RWPE2 (cell line): ENCODE data around the gene TSPEAR.

Experiments
- ATAC-seq: fragments of 200-7000 bp; cut with Tn5 transposase; 3 replicates; pipeline ENCODE4 v1.9.1; 2021; ENCODE audit warnings: low read depth
- DNase-seq: peaks from one replicate; pipeline ENCODE4 v3.0.0-alpha.2; 2020; ENCODE audit warnings: low spot score
- H3K27ac ChIP-seq: fragments of 450-650 bp; 2 replicates; pipeline ENCODE4 v1.5.1; 2017; ENCODE audit warnings: mild to moderate bottlenecking; ENCODE audit not compliant: poor library complexity, severe bottlenecking
- H3K27me3 ChIP-seq: fragments of 250-450 bp; sonication (Bioruptor Pico); 2 replicates; pipeline ENCODE4 v1.5.1; 2021; ENCODE audit warnings: mild to moderate bottlenecking, moderate library complexity; ENCODE audit not compliant: insufficient read depth, poor library complexity, severe bottlenecking
- H3K36me3 ChIP-seq: fragments of 250-450 bp; sonication (Bioruptor Pico); 2 replicates; pipeline ENCODE4 v1.5.1; 2020; ENCODE audit warnings: low read depth, mild to moderate bottlenecking, moderate library complexity
- H3K4me1 ChIP-seq: fragments of 250-450 bp; sonication (Bioruptor Pico); 2 replicates; pipeline ENCODE4 v1.5.1; 2021; ENCODE audit warnings: mild to moderate bottlenecking, moderate library complexity; ENCODE audit not compliant: insufficient read depth, poor library complexity, severe bottlenecking
- H3K4me3 ChIP-seq: fragments of 250-450 bp; sonication (Bioruptor Pico); 2 replicates; pipeline ENCODE4 v1.5.1; 2021; ENCODE audit warnings: mild to moderate bottlenecking, moderate library complexity; ENCODE audit not compliant: severe bottlenecking
- H3K9me3 ChIP-seq: fragments of 250-450 bp; sonication (Bioruptor Pico); 2 replicates; pipeline ENCODE4 v1.5.1; 2021; ENCODE audit warnings: mild to moderate bottlenecking, moderate library complexity; ENCODE audit not compliant: severe bottlenecking
- CTCF ChIP-seq: fragments of 450-650 bp; IDR thresholded peaks from one replicate; pipeline ENCODE4 v1.5.1; 2017; ENCODE audit warnings: mild to moderate bottlenecking, moderate library complexity; ENCODE audit not compliant: poor library complexity, severe bottlenecking

The TSPEAR gene

DNA sequence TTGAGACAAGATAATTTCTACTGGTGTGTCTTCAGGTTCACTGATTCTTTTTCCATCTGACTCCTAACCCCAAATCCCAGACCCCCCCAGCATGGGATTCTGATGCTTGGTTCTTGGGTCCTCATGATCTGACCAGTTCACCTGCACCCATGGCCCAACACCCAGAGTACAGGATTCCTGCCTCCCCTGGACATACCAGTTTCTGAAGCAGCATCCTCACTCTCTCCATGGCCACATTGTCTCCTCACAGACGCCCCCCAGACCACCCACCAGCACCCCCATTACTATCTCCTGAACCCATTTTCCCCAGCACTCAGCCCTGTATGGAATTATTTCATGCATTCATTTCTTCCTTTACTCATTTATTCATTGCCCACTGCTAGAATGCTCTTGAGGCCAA lies 54.5 kb downstream of the TSPEAR start:
- Histone ChIP-seq H3K4me3 (no peak overlapping the region), H3K36me3 (no peaks in the 10 kb centered on the region), H3K27me3 (peaks cover 14% of the 10 kb centered on the region), H3K9me3 (no peaks in the 10 kb centered on the region), H3K27ac (no peak overlapping the region), H3K4me1 (no peaks in the 10 kb centered on the region)
- no peak for DNase-seq
- no peak for ATAC-seq
- no peak for TF ChIP-seq CTCF

DNA sequence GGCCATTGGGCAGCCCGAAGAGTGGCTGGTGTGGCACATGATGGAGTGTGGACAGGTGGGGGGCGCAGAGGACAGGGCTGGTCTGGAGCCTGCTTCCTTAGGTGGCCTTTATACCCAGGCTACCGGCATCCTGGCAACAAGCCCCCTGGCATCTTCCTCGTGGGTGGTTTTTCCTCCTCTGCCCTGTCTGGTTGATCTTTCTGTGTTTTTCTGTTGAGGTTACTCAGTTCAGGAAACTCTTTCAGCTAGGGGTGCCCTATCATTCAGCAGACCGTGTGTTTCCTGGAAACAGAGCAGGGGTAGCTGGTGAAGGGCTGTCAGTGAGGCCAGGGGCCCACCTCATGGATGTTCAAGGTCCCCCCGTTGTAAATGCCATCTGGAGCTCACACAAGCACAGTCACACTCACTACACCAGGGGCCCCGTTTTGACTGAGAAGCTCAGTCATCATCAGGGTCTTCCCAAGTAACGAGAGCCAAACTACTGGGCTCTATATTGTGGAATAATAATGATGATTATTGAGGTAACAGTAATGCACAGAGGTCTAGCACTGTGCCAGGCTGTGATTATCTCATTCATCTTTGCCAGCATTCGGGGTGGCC lies 56.7 kb downstream of the TSPEAR start, which contains the start of gene KRTAP12-4:
KRTAP12-4 (minus strand) TSS at position 84 of the 600 bp plus-strand sequence; CDS start at position 39, 45 bp downstream.
- Histone ChIP-seq H3K9me3 (no peaks in the 10 kb centered on the region), H3K4me3 (no peak within 1 kb of the TSS), H3K27ac (no peak within 1 kb of the TSS), H3K4me1 (no peaks in the 10 kb centered on the region), H3K27me3 (peaks cover 8% of the 10 kb centered on the region), H3K36me3 (no peaks in the 10 kb centered on the region)
- DNase-seq (no peak), ATAC-seq (no peak)
- no peak for TF ChIP-seq CTCF

DNA sequence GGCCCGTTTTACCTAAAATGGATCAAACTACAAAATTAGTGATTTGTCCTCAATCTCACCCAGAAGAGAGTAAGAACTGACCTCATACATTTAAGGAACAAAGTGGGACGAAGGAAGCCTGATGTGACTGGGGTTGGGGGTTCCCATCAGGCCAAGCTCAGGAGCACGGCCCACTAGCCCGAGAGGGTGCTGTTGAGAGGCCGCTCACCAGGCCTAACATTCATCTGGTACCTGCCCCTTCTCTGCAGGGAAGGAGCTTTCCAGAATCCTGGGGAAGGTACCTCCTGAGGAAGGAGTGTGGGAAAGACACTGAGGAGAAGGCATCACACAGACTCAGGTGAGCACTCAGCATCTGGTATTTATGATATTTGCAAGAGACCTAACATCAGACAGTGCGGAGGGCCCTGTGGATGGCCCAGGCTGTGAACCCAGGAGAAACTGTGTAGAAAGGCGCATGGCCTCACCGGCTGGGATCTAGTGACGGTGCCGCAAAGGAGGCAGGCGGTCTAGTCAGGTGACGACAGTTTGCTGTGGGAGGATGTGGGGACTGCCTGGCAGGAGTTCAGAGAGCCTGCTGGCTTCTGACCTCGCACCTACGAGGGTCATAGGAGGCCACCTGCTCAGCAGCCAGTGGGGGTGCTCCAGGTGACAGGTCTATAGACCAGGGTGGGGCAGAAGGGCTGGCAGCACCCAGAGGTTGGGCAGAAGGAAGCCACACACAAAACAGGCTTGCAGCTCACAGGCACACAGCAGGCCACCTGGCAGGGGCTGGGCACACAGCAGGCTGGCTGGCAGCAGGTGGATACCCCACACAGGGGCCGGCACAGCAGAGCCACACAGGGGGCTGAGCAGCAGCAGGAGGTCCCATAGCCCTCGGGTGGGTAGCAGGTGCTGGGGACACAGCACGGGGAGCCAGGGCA lies 57.5 kb downstream of the TSPEAR start:
- H3K9me3 ChIP-seq = no peaks in the 10 kb centered on the region
- DNase-seq (no peak), ATAC-seq (no peak)
- no peaks in the 10 kb centered on the region for H3K36me3 ChIP-seq
- H3K27ac ChIP-seq = no peak overlapping the region
- H3K27me3 ChIP-seq = peaks cover 6% of the 10 kb centered on the region
- H3K4me3 ChIP-seq = no peak overlapping the region
- TF ChIP-seq CTCF = no peak
- H3K4me1 ChIP-seq = no peaks in the 10 kb centered on the region

- Histone ChIP-seq H3K27me3 (peaks cover 6% of the 10 kb centered on the region), H3K36me3 (no peaks in the 10 kb centered on the region), H3K9me3 (no peaks in the 10 kb centered on the region), H3K4me1 (no peaks in the 10 kb centered on the region), H3K4me3 (no peak overlapping the region), H3K27ac (no peak overlapping the region)
- no peak for TF ChIP-seq CTCF
- ATAC-seq (no peak), DNase-seq (no peak)
Measured at GRCh38 chr21:44653123-44653522, 58.2 kb downstream of the TSPEAR start.
